Activated naive CD4-positive, alpha-beta T cell treated with anti-CD3 and anti-CD28 coated beads, Interleukin-2, amount 50 U/mL, for 72 hours (primary cell): Measurements from ENCODE around the gene EFCAB6. TPM values are rescaled to one million over a fixed set of nuclear protein-coding genes. Genes with fewer than 3 reads are reported as not detected.
A peak's percentile ranks its signal among the peaks of the same experiment; 100 is the strongest.

Source experiments
- ATAC-seq, 2 donors: fragments of 150-1000 bp; cut with Tn5 transposase; 2 replicates each; pipeline ENCODE4 v1.10.0; 2021; ENCODE audit warnings: mild to moderate bottlenecking in 2 of 2, moderate library complexity in 2 of 2
- DNase-seq, 2 donors: peaks; one replicate each; pipeline ENCODE4 v3.0.0; 2021 to 2022; ENCODE audit warnings: low spot score in 2 of 2
- H3K27ac Mint-ChIP-seq, 2 donors: one replicate each; pipeline ENCODE4 v1.8.0; 2022; ENCODE audit warnings: mild to moderate bottlenecking in 2 of 2, mixed read lengths in 2 of 2
- H3K36me3 Mint-ChIP-seq, 2 donors: one replicate each; pipeline ENCODE4 v1.8.0; 2022; ENCODE audit warnings: mixed read lengths in 2 of 2
- H3K9me3 Mint-ChIP-seq, 2 donors: one replicate each; pipeline ENCODE4 v1.8.0; 2022; ENCODE audit warnings: mixed read lengths in 2 of 2
- total RNA-seq, 2 donors: library from RNA; stranded (reverse); gene quantifications; one replicate each; pipeline ENCODE4 v1.2.3, GENCODE V29; 2022

The EFCAB6 gene
- total RNA-seq, 2 donors from 2014 or later = 0.27 to 0.80 TPM

GRCh38 chr22:43850529-43850928 lies 38.4 kb upstream of the EFCAB6 start:
- Mint-ChIP-seq H3K27ac (no peak overlapping the region), H3K36me3 (no peaks in the 10 kb centered on the region), H3K9me3 (no peaks in the 10 kb centered on the region)
- DNase-seq (peak in 1 of 2 donors; percentile 34), ATAC-seq (no peak)

GRCh38 chr22:43849731-43850130 lies 37.6 kb upstream of the EFCAB6 start:
- no peak overlapping the region for H3K27ac Mint-ChIP-seq
- peak in 1 of 2 donors; percentile 45 for DNase-seq
- H3K36me3 Mint-ChIP-seq = no peaks in the 10 kb centered on the region
- H3K9me3 Mint-ChIP-seq = no peaks in the 10 kb centered on the region
- no peak for ATAC-seq

GRCh38 chr22:43848366-43849171 lies 36.5 kb upstream of the EFCAB6 start:
- Mint-ChIP-seq H3K36me3 (no peaks in the 10 kb centered on the region), H3K9me3 (no peaks in the 10 kb centered on the region), H3K27ac (no peak overlapping the region)
- ATAC-seq = no peak
- DNase-seq = peak in 1 of 2 donors; percentile 35

- ATAC-seq = no peak
- no peaks in the 10 kb centered on the region for H3K9me3 Mint-ChIP-seq
- DNase-seq = peak in 1 of 2 donors; percentile 42
- H3K36me3 Mint-ChIP-seq = no peaks in the 10 kb centered on the region
- H3K27ac Mint-ChIP-seq = no peak overlapping the region
Measured at GRCh38 chr22:43847376-43848289, 35.5 kb upstream of the EFCAB6 start.

- ATAC-seq = no peak
Measured at GRCh38 chr22:43846966-43847365, 34.9 kb upstream of the EFCAB6 start.

GRCh38 chr22:43845981-43846380 lies 33.9 kb upstream of the EFCAB6 start:
- no peak for DNase-seq
- ATAC-seq = no peak
- Mint-ChIP-seq H3K9me3 (no peaks in the 10 kb centered on the region), H3K27ac (no peak overlapping the region), H3K36me3 (no peaks in the 10 kb centered on the region)

More at GRCh38 chr22:43846966-43847365, 34.9 kb upstream of the EFCAB6 start:
- Mint-ChIP-seq H3K36me3 (no peaks in the 10 kb centered on the region), H3K9me3 (no peaks in the 10 kb centered on the region), H3K27ac (no peak overlapping the region)
- no peak for DNase-seq

- no peak for ATAC-seq
- no peak for DNase-seq
- Mint-ChIP-seq H3K27ac (no peak overlapping the region), H3K9me3 (no peaks in the 10 kb centered on the region), H3K36me3 (no peaks in the 10 kb centered on the region)
Measured at GRCh38 chr22:43844560-43845545, 32.7 kb upstream of the EFCAB6 start.

GRCh38 chr22:43843783-43844530 lies 31.9 kb upstream of the EFCAB6 start:
- no peaks in the 10 kb centered on the region for H3K9me3 Mint-ChIP-seq
- no peak for ATAC-seq

GRCh38 chr22:43841742-43842141 lies 29.6 kb upstream of the EFCAB6 start:
- Mint-ChIP-seq H3K36me3 (no peaks in the 10 kb centered on the region), H3K9me3 (no peaks in the 10 kb centered on the region), H3K27ac (no peak overlapping the region)
- DNase-seq = no peak
- ATAC-seq = no peak

More at GRCh38 chr22:43843783-43844530, 31.9 kb upstream of the EFCAB6 start:
- no peak for DNase-seq
- Mint-ChIP-seq H3K36me3 (no peaks in the 10 kb centered on the region), H3K27ac (no peak overlapping the region)

- DNase-seq (no peak), ATAC-seq (no peak)
- Mint-ChIP-seq H3K9me3 (no peaks in the 10 kb centered on the region), H3K36me3 (no peaks in the 10 kb centered on the region), H3K27ac (no peak overlapping the region)
Measured at GRCh38 chr22:43840851-43841250, 28.7 kb upstream of the EFCAB6 start.

- Mint-ChIP-seq H3K36me3 (no peaks in the 10 kb centered on the region), H3K27ac (no peak overlapping the region), H3K9me3 (no peaks in the 10 kb centered on the region)
- ATAC-seq (no peak), DNase-seq (no peak)
Measured at GRCh38 chr22:43840431-43840830, 28.3 kb upstream of the EFCAB6 start.

- no peak for DNase-seq
- Mint-ChIP-seq H3K36me3 (no peaks in the 10 kb centered on the region), H3K27ac (peak overlapping the region in 1 of 2 donors; percentile 15), H3K9me3 (no peaks in the 10 kb centered on the region)
- no peak for ATAC-seq
Measured at GRCh38 chr22:43839781-43840180, 27.7 kb upstream of the EFCAB6 start.

GRCh38 chr22:43838571-43839307 lies 26.6 kb upstream of the EFCAB6 start:
- ATAC-seq (no peak), DNase-seq (no peak)
- Mint-ChIP-seq H3K9me3 (no peaks in the 10 kb centered on the region), H3K27ac (no peak overlapping the region), H3K36me3 (no peaks in the 10 kb centered on the region)

- ATAC-seq (no peak), DNase-seq (no peak)
- no peak overlapping the region for H3K27ac Mint-ChIP-seq
- H3K36me3 Mint-ChIP-seq = no peaks in the 10 kb centered on the region
- H3K9me3 Mint-ChIP-seq = no peaks in the 10 kb centered on the region
Measured at GRCh38 chr22:43838161-43838560, 26.1 kb upstream of the EFCAB6 start.

GRCh38 chr22:43837666-43838065 lies 25.6 kb upstream of the EFCAB6 start:
- DNase-seq (no peak), ATAC-seq (no peak)
- Mint-ChIP-seq H3K9me3 (no peaks in the 10 kb centered on the region), H3K27ac (no peak overlapping the region), H3K36me3 (no peaks in the 10 kb centered on the region)
